Pancreas (tissue), 10 donors: ENCODE results near the gene AIG1. TPM values are rescaled to one million over a fixed set of nuclear protein-coding genes. Genes with fewer than 3 reads are reported as not detected.

Experiments
- ATAC-seq, 4 donors: fragments of 200-7000 bp; cut with Tn5 transposase; one replicate each; pipeline versions ENCODE4 v1.8.0 to v1.9.1; 2020; ENCODE audit warnings: mild to moderate bottlenecking in 4 of 4, moderate library complexity in 4 of 4
- DNase-seq, 6 donors: peaks; one replicate each; pipeline ENCODE4 v3.0.0-alpha.2; 2020
- FAIRE-seq: peaks from 2 replicates; lab custom pipeline; 2012; peaks lifted over from hg19 to GRCh38; lab: Jason Lieb, UNC
- H3K27ac ChIP-seq, 4 donors: fragments of 200-600 bp; sonication (generic); 1 replicate in 3 of 4; 2 replicates in 1 of 4; pipeline versions ENCODE4 v1.5.0 to v1.8.0; 2020
- H3K27me3 ChIP-seq, 4 donors: fragments of 200-600 bp; one replicate each; pipeline ENCODE4 v1.8.0; 2021
- H3K36me3 ChIP-seq, 3 donors: fragments of 200-600 bp; sonication (generic) in 1 of 3; one replicate each; pipeline versions ENCODE4 v1.5.0 to v1.8.0; 2020 to 2021
- H3K4me1 ChIP-seq, 3 donors: fragments of 200-600 bp; one replicate each; pipeline ENCODE4 v1.8.0; 2021
- H3K4me3 ChIP-seq, 4 donors: fragments of 200-600 bp; sonication (generic) in 2 of 4; one replicate each; pipeline versions ENCODE4 v1.5.0 to v1.8.0; 2020 to 2021
- H3K9me3 ChIP-seq, 4 donors: fragments of 200-600 bp; one replicate each; pipeline ENCODE4 v1.8.0; 2021
- WGBS, 2 donors: extraction: QIAGEN DNeasy Blood & Tissue Kit; methylation state at CpG; one replicate each; pipeline ENCODE4 v1.1.7; 2013; 5-methylcytosine and 5-hydroxymethylcytosine counted together
- intact Hi-C, 3 donors: fragments of 100-400 bp; cut with DNase I; formaldehyde crosslinking; loops; one replicate each; pipeline versions ENCODE4 v1.11.1 to v1.14.2; 2022
- polyA plus RNA-seq, 2 donors: library from polyadenylated mRNA; stranded (reverse); fragments of 200-250 nt; gene quantifications; one replicate each; pipeline ENCODE4 v1.2.3, GENCODE V29; 2013
- total RNA-seq, 6 donors: library from RNA; stranded (reverse); fragmentation: NEBNext Ultra II Directional in 4 of 6; extraction: Animal tissue kit (Norgen Biotek cat#: 25700) in 4 of 6; gene quantifications; one replicate each; pipeline versions ENCODE4 v1.2.1 to v1.2.4, GENCODE V29; 2021 to 2023
- TF ChIP-seq, protein P1 (sequence below), 4 donors: fragments of 200-600 bp; sonication (generic) in 3 of 4; IDR thresholded peaks; one replicate each; pipeline versions ENCODE4 v1.5.0 to v1.8.0; 2021; ENCODE audit warnings: antibody characterized with exemption in 4 of 4
- donor health status: healthy with polysubstance abuse.
- donor health status: DM: no; HTN: no; CAD: no; lungs with moderate emphysema.
- donor health status: DM: no; HTN: no; CAD: no.
- donor health status: control.
- donor health status: control.
- donor health status: Bipolar disorder and iron deficiency.
- donor health status: DM: yes; HTN: yes; CAD: no.
- donor health status: DM: no; HTN: no; CAD: no.
- donor health status: DM: no; HTN: no; CAD: no.
- donor health status: DM: yes; HTN: yes; CAD: no.

Gene AIG1
- total and polyA plus RNA-seq, 8 donors = 8.7 to 28.9 (median 14.9) TPM

DNA sequence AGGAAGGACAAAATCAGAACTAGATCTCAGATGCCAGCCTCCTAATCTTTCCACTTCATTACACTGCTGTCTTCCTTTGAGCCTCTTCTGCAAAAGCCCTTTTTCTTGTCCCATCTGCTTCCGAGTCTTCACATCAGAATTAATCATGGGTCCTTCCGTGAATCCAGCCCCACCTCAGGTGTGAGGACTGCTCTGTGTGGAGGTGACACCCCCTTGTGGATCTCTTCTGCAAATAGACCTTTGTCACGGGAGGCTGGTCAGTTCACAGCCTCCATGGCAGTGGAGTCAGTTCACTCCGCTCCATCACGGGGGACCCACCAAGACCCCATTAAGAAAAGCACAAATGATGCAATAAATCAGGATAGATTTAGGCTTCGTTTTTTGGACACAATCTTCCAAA is 218.7 kb downstream of the AIG1 start:
- Histone ChIP-seq H3K27me3 (no peaks in the 10 kb centered on the region), H3K4me1 (no peaks in the 10 kb centered on the region), H3K27ac (no peak overlapping the region), H3K36me3 (no peaks in the 10 kb centered on the region), H3K9me3 (no peaks in the 10 kb centered on the region), H3K4me3 (no peak overlapping the region)
- ATAC-seq (peak; percentile 53 to 75 (median 70)), DNase-seq (peak in 3 of 6 donors; percentile 5 to 15 (median 15)), FAIRE-seq (no peak)
- intact Hi-C loops = no loop called here
- TF ChIP-seq, protein P1, sequence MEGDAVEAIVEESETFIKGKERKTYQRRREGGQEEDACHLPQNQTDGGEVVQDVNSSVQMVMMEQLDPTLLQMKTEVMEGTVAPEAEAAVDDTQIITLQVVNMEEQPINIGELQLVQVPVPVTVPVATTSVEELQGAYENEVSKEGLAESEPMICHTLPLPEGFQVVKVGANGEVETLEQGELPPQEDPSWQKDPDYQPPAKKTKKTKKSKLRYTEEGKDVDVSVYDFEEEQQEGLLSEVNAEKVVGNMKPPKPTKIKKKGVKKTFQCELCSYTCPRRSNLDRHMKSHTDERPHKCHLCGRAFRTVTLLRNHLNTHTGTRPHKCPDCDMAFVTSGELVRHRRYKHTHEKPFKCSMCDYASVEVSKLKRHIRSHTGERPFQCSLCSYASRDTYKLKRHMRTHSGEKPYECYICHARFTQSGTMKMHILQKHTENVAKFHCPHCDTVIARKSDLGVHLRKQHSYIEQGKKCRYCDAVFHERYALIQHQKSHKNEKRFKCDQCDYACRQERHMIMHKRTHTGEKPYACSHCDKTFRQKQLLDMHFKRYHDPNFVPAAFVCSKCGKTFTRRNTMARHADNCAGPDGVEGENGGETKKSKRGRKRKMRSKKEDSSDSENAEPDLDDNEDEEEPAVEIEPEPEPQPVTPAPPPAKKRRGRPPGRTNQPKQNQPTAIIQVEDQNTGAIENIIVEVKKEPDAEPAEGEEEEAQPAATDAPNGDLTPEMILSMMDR (IDR thresholded peaks at IDR 0.05) = no peak
- 49 to 65% methylated on average over 6 of the region's 6 CpGs for WGBS, 2 donors

DNA sequence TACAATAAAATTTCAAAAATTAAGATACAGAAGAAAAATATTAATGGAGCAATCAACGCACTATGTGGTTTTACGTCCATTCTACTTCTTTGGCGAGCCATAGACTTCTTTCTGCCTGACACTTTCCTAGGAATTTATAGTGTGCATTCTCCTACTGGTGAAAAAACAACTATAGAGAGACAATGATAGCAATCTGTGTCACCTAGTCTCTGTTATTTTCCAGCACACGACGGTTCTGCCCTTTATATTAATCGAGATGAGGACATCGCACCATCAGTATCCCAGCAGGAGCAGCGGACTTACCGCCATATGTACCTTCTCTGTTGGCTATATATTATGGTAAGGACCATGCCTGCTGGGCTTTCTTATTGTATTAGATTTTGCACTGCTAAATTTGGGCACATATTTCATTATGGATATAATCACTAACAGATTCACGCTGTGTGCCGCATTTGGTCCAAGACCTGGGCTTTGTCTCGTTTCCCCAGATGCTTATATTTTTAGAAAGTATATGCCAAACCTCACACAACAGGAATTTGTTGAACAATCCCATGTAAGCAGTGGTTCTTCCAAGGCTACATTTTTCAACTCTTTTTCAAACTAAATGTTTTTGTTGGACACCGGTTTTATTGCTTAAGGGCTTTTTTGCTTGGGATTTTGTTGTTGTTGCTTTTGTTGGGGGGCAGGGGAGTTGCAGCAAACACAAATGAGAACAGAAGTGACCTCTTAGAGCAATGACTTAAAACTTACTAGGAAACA is 223.4 kb downstream of the AIG1 start:
- Histone ChIP-seq H3K36me3 (no peaks in the 10 kb centered on the region), H3K27ac (no peak overlapping the region), H3K9me3 (no peaks in the 10 kb centered on the region), H3K4me1 (no peaks in the 10 kb centered on the region), H3K4me3 (no peak overlapping the region), H3K27me3 (no peaks in the 10 kb centered on the region)
- DNase-seq (no peak), ATAC-seq (no peak), FAIRE-seq (no peak)
- WGBS, 2 donors = 86% methylated on average over 13 of the region's 13 CpGs
- intact Hi-C loops = no loop called here
- TF ChIP-seq, protein P1 (IDR thresholded peaks at IDR 0.05) = no peak

GRCh38 chr6:143286251-143286795 is 225.6 kb downstream of the AIG1 start:
- FAIRE-seq = no peak
- no peak for ATAC-seq
- 88 to 91% methylated on average over 5 of the region's 5 CpGs for WGBS, 2 donors
- DNase-seq = no peak
- intact Hi-C loops = no loop called here
- Histone ChIP-seq H3K9me3 (no peaks in the 10 kb centered on the region), H3K36me3 (no peaks in the 10 kb centered on the region), H3K4me3 (no peak overlapping the region), H3K27me3 (no peaks in the 10 kb centered on the region), H3K4me1 (no peaks in the 10 kb centered on the region), H3K27ac (no peak overlapping the region)
- TF ChIP-seq, protein P1 (IDR thresholded peaks at IDR 0.05) = no peak

GRCh38 chr6:143288923-143289322 is 228.2 kb downstream of the AIG1 start:
- DNase-seq = no peak
- 78 to 86% methylated on average over 1 of the region's 1 CpG for WGBS, 2 donors
- H3K4me1 ChIP-seq = no peaks in the 10 kb centered on the region
- no peaks in the 10 kb centered on the region for H3K27me3 ChIP-seq
- H3K36me3 ChIP-seq = no peaks in the 10 kb centered on the region
- FAIRE-seq = no peak
- H3K27ac ChIP-seq = no peak overlapping the region
- H3K9me3 ChIP-seq = no peaks in the 10 kb centered on the region
- no peak for ATAC-seq
- H3K4me3 ChIP-seq = no peak overlapping the region
- TF ChIP-seq, protein P1 (IDR thresholded peaks at IDR 0.05) = no peak
- intact Hi-C loops = no loop called here

DNA sequence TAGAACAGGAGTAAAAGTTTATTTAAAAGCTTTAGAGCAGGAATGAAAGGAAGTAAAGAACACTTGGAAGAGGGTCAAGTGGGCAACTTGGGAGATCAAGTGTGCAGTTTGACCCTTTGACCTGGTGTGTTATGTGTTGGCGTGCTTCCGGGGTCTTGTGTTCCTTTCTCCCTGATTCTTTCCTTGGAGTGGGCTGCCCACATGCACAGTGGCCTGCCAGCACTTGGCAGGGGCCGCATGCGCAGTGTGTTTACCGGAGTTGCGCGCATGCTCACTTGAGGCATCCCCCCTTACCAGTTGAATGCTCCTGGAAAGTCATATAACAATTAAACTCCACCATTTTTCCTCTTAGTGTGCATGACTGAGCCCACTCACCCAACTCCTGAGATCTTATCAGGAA is 229.5 kb downstream of the AIG1 start:
- ATAC-seq = no peak
- Histone ChIP-seq H3K4me1 (no peaks in the 10 kb centered on the region), H3K4me3 (no peak overlapping the region), H3K9me3 (no peaks in the 10 kb centered on the region), H3K27ac (no peak overlapping the region), H3K36me3 (no peaks in the 10 kb centered on the region), H3K27me3 (no peaks in the 10 kb centered on the region)
- DNase-seq = no peak
- 90 to 95% methylated on average over 7 of the region's 7 CpGs for WGBS, 2 donors
- no peak for FAIRE-seq
- TF ChIP-seq, protein P1 (IDR thresholded peaks at IDR 0.05) = no peak
- intact Hi-C loops = no loop called here
